Measurements from ENCODE around the gene TXLNA. TPM values are rescaled to one million over a fixed set of nuclear protein-coding genes. Genes with fewer than 3 reads are reported as not detected.

Gene TXLNA
- polyA plus RNA-seq, 1 donor (not counting 4 experiments of a cell fraction or from before 2014, with no cell fraction given): 20.0 TPM

GRCh38 chr1:32194984-32195383 is 15.5 kb downstream of the TXLNA start:
- no peak for TF ChIP-seq EZH2 (IDR thresholded peaks at IDR 0.05; ENCODE audit: low read length)
- no peak for TF ChIP-seq CTCF (optimal IDR thresholded peaks at IDR 0.05 in 1 of 3, IDR thresholded peaks at IDR 0.05 in 1 of 3, conservative IDR thresholded peaks at IDR 0.05 in 1 of 3; ENCODE audit: extremely low read depth in 1 of 3, insufficient read depth in 2 of 3, low read length in 3 of 3)
- Histone ChIP-seq H2AFZ (ENCODE audit: control insufficient read depth, low read length) (no peak overlapping the region), H3K9me1 (ENCODE audit: control insufficient read depth, extremely low read depth, insufficient read depth, low read length) (no peaks in the 10 kb centered on the region), H4K20me1 (ENCODE audit: control insufficient read depth, extremely low read depth, insufficient read depth, low read length) (no peaks in the 10 kb centered on the region), H3K9me3 (ENCODE audit: control insufficient read depth, low read depth, low read length) (no peaks in the 10 kb centered on the region), H3K27me3 (ENCODE audit: control insufficient read depth, extremely low read depth, insufficient read depth, low read length) (no peaks in the 10 kb centered on the region), H3K36me3 (ENCODE audit: control insufficient read depth in 2 of 2, extremely low read depth in 1 of 2, insufficient read depth in 2 of 2, low read length in 2 of 2) (peaks cover 43 to 64% of the 10 kb centered on the region in 2 experiments), H3K4me2 (ENCODE audit: control insufficient read depth, extremely low read depth, insufficient read depth, low read depth, low read length) (no peak overlapping the region), H3K4me1 (ENCODE audit: control insufficient read depth, extremely low read depth, insufficient read depth, low read length) (peaks cover 2% of the 10 kb centered on the region), H3K79me2 (ENCODE audit: control insufficient read depth, insufficient read depth, low read length) (no peaks in the 10 kb centered on the region), H3K27ac (ENCODE audit: control insufficient read depth, insufficient read depth, low read length) (no peak overlapping the region), H3K4me3 (ENCODE audit: control insufficient read depth in 2 of 3, extremely low read depth in 1 of 3, insufficient read depth in 2 of 3, low read depth in 1 of 3, low read length in 3 of 3) (no peak overlapping the region), H3K9ac (ENCODE audit: control insufficient read depth, extremely low read depth, insufficient read depth, low read length) (no peak overlapping the region)
- dilution Hi-C loops (cut with MboI; ENCODE audit: extremely low pct_ligation_motif_present, low sequenced_read_pairs): no loop called here
- FAIRE-seq (no peak), DNase-seq (ENCODE audit: low read depth, low spot score) (no peak)

- FAIRE-seq: no peak
- no peak for TF ChIP-seq CTCF (optimal IDR thresholded peaks at IDR 0.05 in 1 of 3, IDR thresholded peaks at IDR 0.05 in 1 of 3, conservative IDR thresholded peaks at IDR 0.05 in 1 of 3; ENCODE audit: extremely low read depth in 1 of 3, insufficient read depth in 2 of 3, low read length in 3 of 3)
- no peaks in the 10 kb centered on the region for H4K20me1 ChIP-seq (ENCODE audit: control insufficient read depth, extremely low read depth, insufficient read depth, low read length)
Observed at GRCh38 chr1:32195531-32195930, 16.1 kb downstream of the TXLNA start.

More at GRCh38 chr1:32195531-32195930, 16.1 kb downstream of the TXLNA start:
- no peak overlapping the region for H3K9ac ChIP-seq (ENCODE audit: control insufficient read depth, extremely low read depth, insufficient read depth, low read length)
- dilution Hi-C loops (cut with MboI; ENCODE audit: extremely low pct_ligation_motif_present, low sequenced_read_pairs): no loop called here
- no peak for DNase-seq (ENCODE audit: low read depth, low spot score)
- H3K9me1 ChIP-seq (ENCODE audit: control insufficient read depth, extremely low read depth, insufficient read depth, low read length): no peaks in the 10 kb centered on the region
- no peaks in the 10 kb centered on the region for H3K9me3 ChIP-seq (ENCODE audit: control insufficient read depth, low read depth, low read length)
- H3K4me1 ChIP-seq (ENCODE audit: control insufficient read depth, extremely low read depth, insufficient read depth, low read length): peaks cover 7% of the 10 kb centered on the region
- H3K79me2 ChIP-seq (ENCODE audit: control insufficient read depth, insufficient read depth, low read length): no peaks in the 10 kb centered on the region
- no peak overlapping the region for H3K27ac ChIP-seq (ENCODE audit: control insufficient read depth, insufficient read depth, low read length)
- no peak overlapping the region for H2AFZ ChIP-seq (ENCODE audit: control insufficient read depth, low read length)
- H3K4me2 ChIP-seq (ENCODE audit: control insufficient read depth, extremely low read depth, insufficient read depth, low read depth, low read length): no peak overlapping the region
- no peak overlapping the region for H3K4me3 ChIP-seq (ENCODE audit: control insufficient read depth in 2 of 3, extremely low read depth in 1 of 3, insufficient read depth in 2 of 3, low read depth in 1 of 3, low read length in 3 of 3)
- peaks cover 41 to 58% of the 10 kb centered on the region in 2 experiments for H3K36me3 ChIP-seq (ENCODE audit: control insufficient read depth in 2 of 2, extremely low read depth in 1 of 2, insufficient read depth in 2 of 2, low read length in 2 of 2)
- no peaks in the 10 kb centered on the region for H3K27me3 ChIP-seq (ENCODE audit: control insufficient read depth, extremely low read depth, insufficient read depth, low read length)

All from keratinocyte (primary cell).